ENCODE data around the gene FMN1.

The FMN1 gene

GRCh38 chr15:33005582-33005981, 188.9 kb downstream of the FMN1 start:
- no peak for DNase-seq

DNA sequence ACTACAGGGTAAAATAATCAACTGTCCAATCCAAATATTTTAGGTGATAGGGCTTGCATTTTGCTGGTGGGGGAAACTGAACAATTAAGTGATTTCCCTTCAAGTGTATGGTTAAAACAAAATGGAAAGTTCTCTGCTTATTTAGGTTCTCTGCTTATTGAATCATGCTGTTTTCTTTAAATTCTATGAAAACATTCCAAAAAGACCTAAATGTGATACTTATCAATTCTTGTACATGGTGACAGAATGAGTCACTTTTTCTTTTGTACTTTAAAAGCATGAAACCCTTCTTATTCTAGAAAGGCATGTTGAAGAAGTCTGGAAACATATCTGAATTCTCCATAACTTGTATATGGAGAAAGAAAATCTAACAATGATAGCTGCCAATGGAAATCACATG, 192.6 kb downstream of the FMN1 start:
- DNase-seq, result no peak

DNA sequence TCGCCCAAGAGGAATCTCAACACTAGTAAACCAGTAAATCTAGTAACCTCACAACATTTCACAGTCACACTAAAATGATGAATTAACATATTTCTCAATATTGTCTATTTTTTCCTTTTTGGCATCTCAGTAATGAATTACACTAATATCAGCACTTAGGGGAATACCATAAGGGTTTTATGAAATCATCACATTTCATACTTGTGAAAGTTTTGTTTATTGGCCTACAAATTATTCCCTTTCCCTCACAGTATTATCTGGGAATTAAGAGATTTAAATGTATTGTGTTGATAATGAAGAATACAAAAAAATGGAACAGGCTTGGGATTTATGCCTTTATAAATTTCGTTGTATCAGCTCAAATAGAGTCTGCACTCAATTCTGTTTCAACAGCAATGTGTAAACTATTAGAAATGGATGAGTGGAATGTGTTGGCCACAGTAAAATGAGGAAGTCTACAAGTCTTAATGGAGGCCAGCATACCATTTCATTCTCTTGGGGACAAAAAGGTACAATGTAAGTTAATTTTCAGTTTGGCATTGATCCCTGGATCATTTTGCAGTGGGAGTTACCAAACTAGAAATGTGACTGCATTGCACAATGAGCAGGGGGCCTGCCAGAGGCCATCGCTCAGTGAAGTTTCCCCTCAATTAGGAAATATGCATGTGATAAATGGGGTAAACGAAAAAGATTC, 195.4 kb downstream of the FMN1 start:
- DNase-seq, result no peak

DNA sequence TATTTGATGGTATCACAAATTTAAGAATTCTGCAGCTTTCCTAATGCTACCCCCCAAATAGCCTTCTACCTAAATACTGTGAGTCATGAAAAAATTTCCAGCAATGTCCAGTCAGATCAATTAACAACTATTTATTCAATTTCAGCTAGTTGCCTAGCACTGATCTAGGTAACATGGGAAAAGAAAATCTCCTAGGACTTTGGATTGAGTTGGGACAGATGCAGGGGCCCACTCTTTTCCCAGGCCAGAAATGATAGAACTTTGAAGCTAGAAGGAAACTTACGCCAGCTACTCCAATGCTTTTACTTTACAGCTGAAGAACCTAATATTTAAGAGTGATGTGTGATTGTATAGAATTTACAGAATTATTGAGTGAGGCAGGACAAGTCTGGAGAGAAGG, 196.3 kb downstream of the FMN1 start:
- DNase-seq, result no peak

GRCh38 chr15:32994810-32995424, 199.6 kb downstream of the FMN1 start:
- DNase-seq, result no peak

DNA sequence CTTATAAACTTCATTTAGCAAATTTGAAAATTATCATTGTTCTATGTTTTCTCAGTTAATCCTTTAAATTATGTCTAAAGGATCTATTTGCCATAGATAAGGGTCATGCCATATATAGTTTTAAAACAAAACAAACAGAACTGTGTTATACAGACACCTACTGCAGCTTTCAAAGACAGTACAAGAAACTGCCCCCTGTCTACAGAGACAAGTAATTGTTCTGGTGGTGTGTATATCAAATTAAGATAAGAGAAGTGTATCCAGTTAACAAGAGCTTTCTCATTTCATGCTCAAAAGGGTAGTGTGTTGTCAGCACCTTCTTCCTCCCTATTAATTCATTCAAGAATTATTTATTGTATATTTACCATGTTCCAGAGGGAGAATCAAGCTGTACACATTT, 201.2 kb downstream of the FMN1 start:
- no peak for DNase-seq

DNA sequence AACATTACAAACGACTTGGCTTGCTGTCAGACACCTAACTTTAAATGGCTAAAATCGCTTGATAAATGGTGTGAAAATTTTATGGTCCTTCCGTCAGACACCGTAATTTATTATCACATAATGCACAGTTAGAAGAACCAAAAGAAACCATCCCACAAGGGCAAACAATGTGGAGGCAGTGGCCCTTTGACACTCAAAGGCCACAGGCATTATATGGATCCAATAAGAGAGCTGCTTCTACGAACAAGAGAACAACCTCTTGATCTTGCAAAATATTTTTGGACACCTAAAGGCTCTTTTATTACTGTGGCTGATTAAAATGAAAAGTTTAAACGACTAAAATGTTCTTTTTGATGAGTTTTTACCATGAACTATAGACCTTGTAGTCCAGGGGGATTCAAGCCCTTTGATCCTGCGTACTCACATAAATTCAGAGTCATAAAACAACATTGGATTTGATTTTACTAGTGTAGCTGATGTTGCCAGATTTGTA, 202.8 kb downstream of the FMN1 start:
- DNase-seq, result no peak

- DNase-seq, result no peak
Measured at GRCh38 chr15:32990071-32990470, 204.4 kb downstream of the FMN1 start.

- DNase-seq, result no peak
Measured at GRCh38 chr15:32987067-32987466, 207.4 kb downstream of the FMN1 start.

GRCh38 chr15:32986147-32986546, 208.4 kb downstream of the FMN1 start:
- no peak for DNase-seq

- DNase-seq, result no peak
Measured at GRCh38 chr15:32983679-32984078, 210.8 kb downstream of the FMN1 start.

DNA sequence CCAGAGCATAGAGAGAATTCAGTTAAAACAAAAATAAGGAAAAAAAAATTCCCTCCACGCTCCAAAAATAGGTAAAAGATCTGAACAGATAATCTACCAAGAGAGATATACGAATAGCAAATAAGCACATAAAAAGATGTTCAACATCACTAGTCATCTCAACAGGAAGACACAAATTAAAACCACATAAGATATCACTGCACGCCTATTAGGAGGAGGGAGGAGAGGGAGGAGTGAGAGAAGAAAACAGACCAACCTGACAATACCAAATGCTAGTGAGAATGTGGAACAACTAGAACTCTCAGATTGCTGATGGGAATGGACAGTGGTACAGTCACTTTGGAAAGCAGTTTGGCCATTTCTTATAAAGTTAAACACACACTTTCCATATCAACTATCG, 212.5 kb downstream of the FMN1 start:
- DNase-seq, result no peak

DNA sequence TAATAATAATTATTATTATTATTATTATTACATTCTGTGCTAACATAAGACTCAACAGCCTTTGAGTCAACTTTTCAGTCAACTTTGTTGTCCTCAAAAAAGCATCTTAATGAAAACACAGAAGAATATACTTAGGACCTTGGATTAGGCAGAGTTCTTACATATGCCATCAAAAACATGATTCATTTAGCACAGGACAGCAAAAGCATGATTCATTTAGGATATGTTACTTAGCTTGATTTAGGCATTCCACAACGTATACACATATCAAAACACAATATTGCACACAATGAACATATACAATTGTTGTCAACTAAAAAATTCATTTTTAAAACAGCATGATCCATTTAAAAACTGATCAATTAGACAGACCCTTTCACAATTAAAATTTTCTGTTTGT, 213.0 kb downstream of the FMN1 start:
- no peak for DNase-seq

DNA sequence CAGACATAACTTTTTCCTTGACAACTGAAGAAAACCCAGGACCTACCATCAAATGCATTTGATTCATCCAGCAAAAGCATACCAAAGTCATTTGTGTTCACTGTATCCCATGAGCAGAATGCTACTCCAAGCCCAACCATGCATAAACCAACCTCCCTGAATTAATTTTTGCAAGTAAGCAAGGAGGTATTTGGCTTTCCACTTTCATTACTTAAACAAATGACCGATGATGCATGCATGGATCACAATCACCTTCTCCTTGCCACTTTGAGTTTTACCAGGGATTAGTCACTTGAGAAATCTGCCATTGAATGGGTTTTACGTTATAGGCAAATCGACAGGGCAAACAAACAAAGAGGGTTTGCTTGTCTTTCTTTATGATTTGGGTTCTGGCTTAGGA, 214.8 kb downstream of the FMN1 start:
- DNase-seq, result no peak

DNA sequence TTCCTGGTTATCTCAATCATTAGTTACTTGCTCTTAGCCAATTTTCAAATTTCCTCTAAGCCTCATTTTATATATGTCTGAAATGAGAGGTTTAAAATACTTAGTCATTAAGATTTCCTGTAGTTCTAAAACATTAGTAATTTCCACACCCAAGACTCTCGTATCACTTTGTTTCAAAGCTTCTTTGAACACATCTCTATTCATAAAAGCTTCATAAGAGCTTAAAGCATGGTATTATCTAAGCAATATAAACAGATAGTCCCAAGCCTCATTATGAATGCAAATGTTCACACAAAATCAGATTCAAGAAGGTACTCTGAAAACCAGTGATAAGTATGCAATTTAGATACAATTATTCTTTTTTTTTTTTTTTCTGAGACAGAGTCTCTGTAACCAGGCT, 217.0 kb downstream of the FMN1 start:
- no peak for DNase-seq

DNA sequence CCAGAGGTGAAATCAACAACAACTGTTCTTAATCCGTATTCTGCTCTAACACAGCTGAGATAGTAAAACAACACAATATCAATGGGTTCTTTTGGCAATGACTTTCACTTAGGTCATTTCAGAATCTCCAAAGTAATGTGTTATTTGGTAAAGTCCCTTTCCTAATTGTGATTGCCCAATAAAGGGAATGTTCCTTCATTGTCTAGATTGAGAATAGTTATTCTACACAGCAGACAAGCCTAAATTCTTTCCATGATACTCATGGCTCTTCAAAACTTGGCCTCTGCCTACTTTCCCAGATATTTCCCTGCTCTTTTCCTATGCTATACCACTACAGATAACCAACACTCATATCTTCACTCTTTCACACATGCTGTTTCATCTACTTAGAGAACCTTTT, 219.8 kb downstream of the FMN1 start:
- DNase-seq, result no peak

- DNase-seq, result no peak
Measured at GRCh38 chr15:32972686-32973085, 221.8 kb downstream of the FMN1 start.

DNA sequence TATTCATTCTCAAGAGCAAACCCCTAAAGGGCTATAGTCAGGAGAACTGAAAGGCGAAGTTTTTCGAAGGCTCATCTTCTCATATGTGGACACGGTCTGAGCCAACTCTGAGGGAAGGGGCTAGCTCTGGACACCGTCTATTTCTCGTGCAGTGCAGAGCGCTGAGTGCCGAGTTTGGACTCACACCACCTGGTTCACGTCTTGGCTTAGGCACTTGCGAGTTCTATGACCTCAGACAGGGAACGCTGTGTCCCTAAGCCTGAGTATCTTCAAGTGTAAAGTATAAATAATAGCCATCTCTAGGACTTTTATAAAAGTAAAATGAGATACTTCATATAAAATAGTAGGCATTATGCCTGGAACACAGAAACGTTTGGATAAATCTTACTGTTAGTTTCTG, 223.7 kb downstream of the FMN1 start:
- no peak for DNase-seq

DNA sequence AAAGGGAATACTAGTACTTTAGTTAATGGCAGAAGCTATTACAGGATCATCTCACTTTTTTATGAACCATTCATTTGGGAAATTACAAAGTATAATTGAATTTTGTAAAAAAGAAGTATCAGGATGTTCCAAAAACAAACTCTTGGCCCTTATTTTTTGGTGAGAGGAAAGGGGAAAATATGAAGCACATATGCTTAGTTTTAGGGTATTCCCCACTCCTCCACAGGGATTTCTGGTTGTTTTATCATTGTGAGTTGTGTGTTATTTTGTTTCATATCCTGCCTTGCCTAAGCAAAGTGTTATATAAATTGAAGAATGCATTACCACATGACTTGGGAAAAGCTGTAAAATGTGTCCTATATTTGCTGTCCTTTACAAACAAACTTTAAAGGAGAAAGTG, 227.0 kb downstream of the FMN1 start:
- no peak for DNase-seq

DNA sequence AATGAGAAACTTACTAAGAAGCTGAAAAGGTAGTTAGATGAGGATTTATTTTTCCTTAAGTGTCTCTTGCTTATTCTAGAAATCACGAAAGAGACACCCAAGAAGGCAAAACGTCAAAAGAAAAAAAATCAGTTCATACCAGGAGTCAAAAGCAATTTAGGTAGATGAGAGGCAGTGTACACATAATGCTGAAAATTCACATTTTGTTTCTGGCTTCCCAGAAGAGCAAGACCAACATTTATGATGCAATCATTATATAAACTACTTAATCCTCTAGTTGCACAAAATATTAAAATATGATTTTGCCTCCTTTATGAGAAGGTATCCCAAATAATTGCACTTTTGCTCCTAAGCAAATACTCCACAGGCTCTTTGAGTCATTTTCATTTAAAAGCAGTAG, 228.0 kb downstream of the FMN1 start:
- no peak for DNase-seq

DNA sequence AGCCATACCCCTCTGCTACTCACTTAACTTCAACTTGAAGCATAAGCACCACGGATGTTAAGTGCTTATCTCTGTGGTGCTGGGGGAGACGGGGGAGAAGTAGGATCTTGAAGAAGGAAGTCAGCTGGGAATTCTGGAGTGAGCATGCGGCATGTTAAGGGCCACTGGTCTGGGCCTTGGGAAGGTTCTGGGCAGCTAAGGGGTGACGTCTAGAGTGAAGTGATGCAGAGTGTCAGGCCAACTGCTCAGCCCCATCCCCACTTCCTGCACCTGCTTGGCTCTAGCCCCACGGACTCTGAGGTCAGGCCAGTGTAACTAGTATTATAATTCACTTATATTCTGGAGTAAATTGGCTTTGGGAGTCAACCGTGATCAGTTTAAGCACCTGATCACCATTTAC, 228.6 kb downstream of the FMN1 start:
- DNase-seq, result no peak

GRCh38 chr15:32959077-32959476, 235.4 kb downstream of the FMN1 start:
- DNase-seq, result no peak

GRCh38 chr15:32957219-32957618, 237.3 kb downstream of the FMN1 start:
- DNase-seq, result no peak

DNA sequence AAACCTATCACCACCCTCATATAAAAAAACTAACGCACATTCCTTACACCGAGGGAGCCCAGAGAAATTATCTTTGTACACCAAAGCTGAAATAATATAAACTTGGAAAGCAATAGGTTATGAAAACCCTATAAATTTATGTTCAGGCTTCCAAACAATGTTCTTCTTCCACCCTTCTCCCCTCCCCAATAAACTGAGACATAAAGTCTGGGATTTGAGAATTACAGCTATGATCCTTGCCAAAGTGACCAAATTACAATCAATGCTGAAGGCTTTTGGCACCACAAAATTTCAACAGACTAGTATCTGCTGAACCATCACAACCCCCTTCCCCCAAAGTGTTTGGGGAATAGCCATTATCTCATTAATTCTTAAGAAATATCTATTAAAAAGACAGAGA, 237.8 kb downstream of the FMN1 start:
- DNase-seq, result no peak

GRCh38 chr15:32956006-32956405, 238.5 kb downstream of the FMN1 start:
- no peak for DNase-seq
